ENCODE data around the gene RSU1. TPM values are rescaled to one million over a fixed set of nuclear protein-coding genes. Genes with fewer than 3 reads are reported as not detected.

The RSU1 gene
- 32.5 and 155 TPM in 2 replicates for total RNA-seq (ENCODE audit: low replicate concordance)

GRCh38 chr10:16817125-16818019 lies at the start of gene RSU1:
RSU1 (minus strand) TSS chr10:16817424; CDS start chr10:16817081, 343 bp downstream.
- TF ChIP-seq CTCF (IDR thresholded peaks at IDR 0.05; ENCODE audit: insufficient read depth, low read length): no peak
- H3K4me3 ChIP-seq (ENCODE audit: low read depth, low read length): peak within 1 kb of the TSS; percentile 90
- peak; percentile 100 for DNase-seq (ENCODE audit: low read depth)

GRCh38 chr10:16866541-16867275 lies 49.5 kb upstream of the RSU1 start:
- no peak for DNase-seq (ENCODE audit: low read depth)
- no peak for TF ChIP-seq CTCF (IDR thresholded peaks at IDR 0.05; ENCODE audit: insufficient read depth, low read length)
- no peak overlapping the region for H3K4me3 ChIP-seq (ENCODE audit: low read depth, low read length)

- DNase-seq (ENCODE audit: low read depth): no peak
- no peak for TF ChIP-seq CTCF (IDR thresholded peaks at IDR 0.05; ENCODE audit: insufficient read depth, low read length)
- H3K4me3 ChIP-seq (ENCODE audit: low read depth, low read length): no peak overlapping the region
Observed at GRCh38 chr10:16865766-16866165, 48.5 kb upstream of the RSU1 start.

GRCh38 chr10:16863766-16864165 lies 46.5 kb upstream of the RSU1 start:
- H3K4me3 ChIP-seq (ENCODE audit: low read depth, low read length): no peak overlapping the region
- no peak for TF ChIP-seq CTCF (IDR thresholded peaks at IDR 0.05; ENCODE audit: insufficient read depth, low read length)
- DNase-seq (ENCODE audit: low read depth): no peak

GRCh38 chr10:16857419-16857818 lies 40.2 kb upstream of the RSU1 start:
- TF ChIP-seq CTCF (IDR thresholded peaks at IDR 0.05; ENCODE audit: insufficient read depth, low read length): no peak
- DNase-seq (ENCODE audit: low read depth): no peak
- H3K4me3 ChIP-seq (ENCODE audit: low read depth, low read length): no peak overlapping the region

- TF ChIP-seq CTCF (IDR thresholded peaks at IDR 0.05; ENCODE audit: insufficient read depth, low read length): no peak
- no peak overlapping the region for H3K4me3 ChIP-seq (ENCODE audit: low read depth, low read length)
- DNase-seq (ENCODE audit: low read depth): peak; percentile 33
Observed at GRCh38 chr10:16856567-16856966, 39.3 kb upstream of the RSU1 start.

All from fibroblast of the aortic adventitia (primary cell).